Sigmoid colon (tissue), 7 donors: ENCODE results near the gene VPS13D. TPM values are rescaled to one million over a fixed set of nuclear protein-coding genes. Genes with fewer than 3 reads are reported as not detected.

Experiments used
- DNase-seq: peaks from one replicate; pipeline ENCODE4 v3.0.0-alpha.2; 2019
- H3K27ac ChIP-seq, 4 donors: fragments of 200-600 bp; sonication (generic); one replicate each; pipeline ENCODE4 v1.5.1; 2016 to 2019; ENCODE audit warnings: mild to moderate bottlenecking in 1 of 4
- H3K27me3 ChIP-seq, 3 donors: fragments of 200-600 bp; sonication (generic); one replicate each; pipeline ENCODE4 v1.5.1; 2019; ENCODE audit warnings: mild to moderate bottlenecking in 1 of 3
- H3K36me3 ChIP-seq, 4 donors: fragments of 200-600 bp; sonication (generic); one replicate each; pipeline ENCODE4 v1.5.1; 2016 to 2019
- H3K4me1 ChIP-seq, 4 donors: fragments of 200-600 bp; sonication (generic); one replicate each; pipeline ENCODE4 v1.5.1; 2017 to 2019
- H3K4me3 ChIP-seq, 4 donors: fragments of 200-600 bp; sonication (generic); one replicate each; pipeline ENCODE4 v1.5.1; 2017 to 2019; ENCODE audit warnings: mild to moderate bottlenecking in 2 of 4, moderate library complexity in 1 of 4
- H3K9me3 ChIP-seq, 4 donors: fragments of 200-600 bp in 3 of 4; sonication (generic) in 3 of 4; one replicate each; pipeline versions ENCODE4 v1.5.1 to v1.6.1; 2013 to 2019
- CTCF ChIP-seq, 4 experiments: fragments of 450-650 bp in 3 of 4; fragments of 200-600 bp in 1 of 4; IDR thresholded peaks; one replicate each; pipeline ENCODE4 v1.5.1; 2016 to 2019; ENCODE audit warnings: antibody characterized with exemption in 4 of 4, mild to moderate bottlenecking in 3 of 4, moderate library complexity in 2 of 4
- EP300 ChIP-seq, 4 donors: sonication (generic); formaldehyde crosslinking; IDR thresholded peaks; one replicate each; pipeline ENCODE4 v1.6.1; 2017; ENCODE audit warnings: antibody characterized with exemption in 4 of 4
- POLR2A ChIP-seq, 2 donors: fragments of 450-650 bp; IDR thresholded peaks; one replicate each; pipeline ENCODE4 v1.6.1; 2016; ENCODE audit warnings: antibody characterized with exemption in 2 of 2, mild to moderate bottlenecking in 2 of 2, moderate library complexity in 2 of 2
- POLR2AphosphoS5 ChIP-seq, 4 donors: sonication (generic); formaldehyde crosslinking; IDR thresholded peaks; one replicate each; pipeline ENCODE4 v1.6.1; 2017; ENCODE audit warnings: antibody characterized with exemption in 4 of 4
- WGBS, 2 donors: extraction: QIAGEN DNeasy Blood & Tissue Kit; methylation state at CpG; one replicate each; pipeline ENCODE4 v1.1.7; 2013; 5-methylcytosine and 5-hydroxymethylcytosine counted together
- intact Hi-C: fragments of 100-400 bp; cut with DNase I; formaldehyde crosslinking; loops from one replicate; pipeline ENCODE4 v1.15.1; 2023
- polyA plus RNA-seq, 3 donors: library from polyadenylated mRNA; stranded (reverse); fragments of 200-250 nt; gene quantifications; one replicate each; pipeline ENCODE4 v1.2.3, GENCODE V29; 2013
- total RNA-seq, 4 donors: library from RNA; depleted of rRNA; stranded (reverse); fragments of >200 nt; gene quantifications; one replicate each; pipeline ENCODE4 v1.1.0, GENCODE V29; 2016
- donor health status: healthy with polysubstance abuse.
- donor health status: Bipolar disorder and iron deficiency.
- donor health status: healthy.

The VPS13D gene
- total and polyA plus RNA-seq, 7 donors = 7.6 to 90.8 (median 49.7) TPM

GRCh38 chr1:12244585-12244984 is 14.8 kb downstream of the VPS13D start:
- WGBS, 2 donors = 96% methylated on average over 5 of the region's 5 CpGs
- DNase-seq = no peak
- Histone ChIP-seq H3K36me3 (peaks cover 27 to 81% (median 33%) of the 10 kb centered on the region in 4 donors), H3K4me1 (no peaks in the 10 kb centered on the region), H3K4me3 (no peak overlapping the region), H3K9me3 (no peaks in the 10 kb centered on the region), H3K27me3 (no peaks in the 10 kb centered on the region), H3K27ac (no peak overlapping the region)
- TF ChIP-seq POLR2A (IDR thresholded peaks at IDR 0.05) (no peak), POLR2AphosphoS5 (IDR thresholded peaks at IDR 0.05) (no peak), CTCF (IDR thresholded peaks at IDR 0.05) (no peak), EP300 (IDR thresholded peaks at IDR 0.05) (no peak)
- intact Hi-C loops = no loop called here

GRCh38 chr1:12245116-12245515 is 15.3 kb downstream of the VPS13D start:
- Histone ChIP-seq H3K9me3 (no peaks in the 10 kb centered on the region), H3K4me1 (no peaks in the 10 kb centered on the region), H3K27me3 (no peaks in the 10 kb centered on the region), H3K27ac (no peak overlapping the region), H3K36me3 (peaks cover 32 to 86% (median 38%) of the 10 kb centered on the region in 4 donors), H3K4me3 (no peak overlapping the region)
- intact Hi-C loops = no loop called here
- no peak for TF ChIP-seq EP300 (IDR thresholded peaks at IDR 0.05)
- TF ChIP-seq POLR2AphosphoS5 (IDR thresholded peaks at IDR 0.05) = no peak
- no peak for TF ChIP-seq POLR2A (IDR thresholded peaks at IDR 0.05)
- TF ChIP-seq CTCF (IDR thresholded peaks at IDR 0.05) = no peak
- DNase-seq = no peak
- WGBS, 2 donors = 83 to 97% methylated on average over 3 of the region's 3 CpGs

- intact Hi-C loops = no loop called here
- H3K36me3 ChIP-seq = peaks cover 33 to 92% (median 43%) of the 10 kb centered on the region in 4 donors
- H3K27ac ChIP-seq = no peak overlapping the region
Measured at GRCh38 chr1:12245733-12246132, 15.9 kb downstream of the VPS13D start.

GRCh38 chr1:12246584-12246983 is 16.8 kb downstream of the VPS13D start:
- intact Hi-C loops = no loop called here
- WGBS, 2 donors = 75 to 84% methylated on average over 6 of the region's 6 CpGs
- no peak overlapping the region for H3K27ac ChIP-seq
- peaks cover 31 to 91% (median 43%) of the 10 kb centered on the region in 4 donors for H3K36me3 ChIP-seq
- no peak for TF ChIP-seq CTCF (IDR thresholded peaks at IDR 0.05)
- TF ChIP-seq EP300 (IDR thresholded peaks at IDR 0.05) = no peak
- no peak for TF ChIP-seq POLR2A (IDR thresholded peaks at IDR 0.05)
- no peak for TF ChIP-seq POLR2AphosphoS5 (IDR thresholded peaks at IDR 0.05)
- H3K4me3 ChIP-seq = no peak overlapping the region
- H3K27me3 ChIP-seq = no peaks in the 10 kb centered on the region
- DNase-seq = no peak
- no peaks in the 10 kb centered on the region for H3K4me1 ChIP-seq
- H3K9me3 ChIP-seq = no peaks in the 10 kb centered on the region

More at GRCh38 chr1:12245733-12246132, 15.9 kb downstream of the VPS13D start:
- no peak overlapping the region for H3K4me3 ChIP-seq
- DNase-seq = no peak
- no peaks in the 10 kb centered on the region for H3K4me1 ChIP-seq
- TF ChIP-seq CTCF (IDR thresholded peaks at IDR 0.05) (no peak), POLR2A (IDR thresholded peaks at IDR 0.05) (no peak), EP300 (IDR thresholded peaks at IDR 0.05) (no peak), POLR2AphosphoS5 (IDR thresholded peaks at IDR 0.05) (no peak)
- no peaks in the 10 kb centered on the region for H3K9me3 ChIP-seq
- no peaks in the 10 kb centered on the region for H3K27me3 ChIP-seq

GRCh38 chr1:12249181-12249580 is 19.4 kb downstream of the VPS13D start:
- TF ChIP-seq CTCF (IDR thresholded peaks at IDR 0.05) (no peak), EP300 (IDR thresholded peaks at IDR 0.05) (no peak), POLR2A (IDR thresholded peaks at IDR 0.05) (no peak), POLR2AphosphoS5 (IDR thresholded peaks at IDR 0.05) (no peak)
- WGBS, 2 donors = 94 to 96% methylated on average over 1 of the region's 1 CpG
- Histone ChIP-seq H3K4me1 (no peaks in the 10 kb centered on the region), H3K4me3 (no peak overlapping the region), H3K36me3 (peaks cover 33 to 92% (median 43%) of the 10 kb centered on the region in 4 donors), H3K27me3 (no peaks in the 10 kb centered on the region), H3K27ac (no peak overlapping the region), H3K9me3 (no peaks in the 10 kb centered on the region)
- intact Hi-C loops = no loop called here
- DNase-seq = no peak
